WTC11 (cell line): ENCODE data around the gene MID2.

ENCODE experiments used
- CTCF ChIP-seq: fragments of 200-600 bp; IDR thresholded peaks from 2 replicates; pipeline ENCODE4 v1.8.0; 2022; ENCODE audit warnings: antibody characterized with exemption
- ELF4 ChIP-seq: sonication (generic); formaldehyde crosslinking; IDR thresholded peaks from 2 replicates; pipeline ENCODE4 v1.8.1; 2022; ENCODE audit warnings: low read depth, mild to moderate bottlenecking, moderate library complexity, missing genetic modification reagents
- FOXP1 ChIP-seq: sonication (generic); formaldehyde crosslinking; IDR thresholded peaks from 2 replicates; pipeline ENCODE4 v1.8.0; 2022; ENCODE audit warnings: missing genetic modification reagents, mild to moderate bottlenecking, moderate library complexity, borderline replicate concordance
- ZNF232 ChIP-seq: sonication (generic); formaldehyde crosslinking; IDR thresholded peaks from 2 replicates; pipeline ENCODE4 v1.8.0; 2022; ENCODE audit warnings: mild to moderate bottlenecking, missing genetic modification reagents

GRCh38 chrX:107894038-107894437 is 68.4 kb downstream of the MID2 start:
- TF ChIP-seq CTCF (peak; percentile 36; the same call in 1 of the 2 replicates), ELF4 (CRISPR knock-in tag) (no peak), ZNF232 (CRISPR knock-in tag) (no peak), FOXP1 (CRISPR knock-in tag) (no peak)
